Tibial nerve (tissue), 4 donors: ENCODE measurements around the gene FAM210B.

Experiments
- CTCF ChIP-seq, 5 experiments: fragments of 200-600 bp in 3 of 5; fragments of 450-650 bp in 2 of 5; sonication (generic) in 3 of 5; IDR thresholded peaks; one replicate each; pipeline ENCODE4 v1.5.1; 2016 to 2019; ENCODE audit warnings: antibody characterized with exemption in 5 of 5, mild to moderate bottlenecking in 3 of 5, moderate library complexity in 2 of 5
- EP300 ChIP-seq, 2 donors: sonication (generic); formaldehyde crosslinking; IDR thresholded peaks; one replicate each; pipeline ENCODE4 v1.6.1; 2017; ENCODE audit warnings: antibody characterized with exemption in 2 of 2, mild to moderate bottlenecking in 1 of 2
- POLR2A ChIP-seq, 2 donors: fragments of 450-650 bp; IDR thresholded peaks; one replicate each; pipeline ENCODE4 v1.6.1; 2017; ENCODE audit warnings: antibody characterized with exemption in 2 of 2, mild to moderate bottlenecking in 2 of 2, moderate library complexity in 2 of 2

- TF ChIP-seq EP300 (IDR thresholded peaks at IDR 0.05) (no peak), CTCF (IDR thresholded peaks at IDR 0.05) (no peak), POLR2A (IDR thresholded peaks at IDR 0.05) (no peak)
Observed at GRCh38 chr20:56383334-56383733, 24.6 kb downstream of the FAM210B start.
